GM23338 (cell line): ENCODE results near the gene VCL. TPM values are rescaled to one million over a fixed set of nuclear protein-coding genes. Genes with fewer than 3 reads are reported as not detected.

Experiments used
- ATAC-seq: fragments of 200-7000 bp; cut with Tn5 transposase; 3 replicates; pipeline ENCODE4 v1.9.1; 2020
- DNase-seq: peaks from one replicate; pipeline ENCODE4 v3.0.0-alpha.2; 2015; ENCODE audit warnings: low spot score
- H2AFZ ChIP-seq: fragments of 200-600 bp; sonication (generic); 2 replicates; pipeline ENCODE4 v1.8.0; 2016; ENCODE audit warnings: antibody characterized with exemption, mild to moderate bottlenecking, moderate library complexity
- H3F3A ChIP-seq: fragments of 200-600 bp; sonication (generic); replicated peaks from 2 replicates; pipeline ENCODE4 v1.8.0; 2017; ENCODE audit warnings: antibody characterized with exemption, mixed run types, low read depth
- H3K27ac ChIP-seq: fragments of 200-600 bp; sonication (generic); 2 replicates; pipeline ENCODE4 v1.6.1; 2016; ENCODE audit warnings: low read depth
- H3K27me3 ChIP-seq: fragments of 200-600 bp; sonication (generic); 2 replicates; pipeline ENCODE4 v1.8.0; 2016; ENCODE audit warnings: mild to moderate bottlenecking, mixed run types, moderate library complexity; ENCODE audit not compliant: insufficient read depth
- H3K36me3 ChIP-seq: fragments of 200-600 bp; sonication (generic); 2 replicates; pipeline ENCODE4 v1.8.0; 2016; ENCODE audit warnings: mild to moderate bottlenecking; ENCODE audit not compliant: insufficient read depth
- H3K4me1 ChIP-seq: fragments of 200-600 bp; sonication (generic); 2 replicates; pipeline ENCODE4 v1.8.0; 2016; ENCODE audit warnings: mild to moderate bottlenecking, moderate library complexity; ENCODE audit not compliant: insufficient read depth
- H3K4me2 ChIP-seq: fragments of 200-600 bp; sonication (generic); 2 replicates; pipeline ENCODE4 v1.7.1; 2017; ENCODE audit warnings: mixed run types
- H3K4me3 ChIP-seq: fragments of 200-600 bp; sonication (generic); 2 replicates; pipeline ENCODE4 v1.6.1; 2016; ENCODE audit warnings: mixed run types
- H3K79me2 ChIP-seq: fragments of 200-600 bp; sonication (generic); replicated peaks from 2 replicates; pipeline ENCODE4 v1.8.0; 2017; ENCODE audit warnings: mild to moderate bottlenecking; ENCODE audit not compliant: insufficient read depth
- H3K9me2 ChIP-seq: fragments of 200-600 bp; sonication (generic); 2 replicates; pipeline ENCODE4 v1.8.0; 2017; ENCODE audit not compliant: insufficient read depth
- H4K20me1 ChIP-seq: fragments of 200-600 bp; sonication (generic); replicated peaks from 2 replicates; pipeline ENCODE4 v1.8.0; 2017; ENCODE audit warnings: mild to moderate bottlenecking; ENCODE audit not compliant: insufficient read depth
- H3K27ac Mint-ChIP-seq: 2 replicates; pipeline ENCODE4 v1.8.0; 2020; ENCODE audit warnings: inconsistent platforms, mild to moderate bottlenecking, moderate library complexity, mixed read lengths
- H3K27me3 Mint-ChIP-seq: 3 replicates; pipeline ENCODE4 v1.8.0; 2022; ENCODE audit warnings: low read depth, mild to moderate bottlenecking, moderate library complexity, mixed read lengths, inconsistent platforms; ENCODE audit not compliant: insufficient read depth, poor library complexity
- H3K36me3 Mint-ChIP-seq: 3 replicates; pipeline ENCODE4 v1.8.0; 2021; ENCODE audit warnings: low read depth, mild to moderate bottlenecking, inconsistent platforms, moderate library complexity, mixed read lengths
- H3K4me1 Mint-ChIP-seq: 3 replicates; pipeline ENCODE4 v1.8.0; 2020; ENCODE audit warnings: mild to moderate bottlenecking, inconsistent platforms, mixed read lengths
- H3K4me3 Mint-ChIP-seq: 3 replicates; pipeline ENCODE4 v1.8.0; 2021; ENCODE audit warnings: moderate library complexity, mild to moderate bottlenecking, inconsistent platforms, mixed read lengths
- H3K9me3 Mint-ChIP-seq: 3 replicates; pipeline ENCODE4 v1.8.0; 2020; ENCODE audit warnings: moderate library complexity, mild to moderate bottlenecking, inconsistent platforms, mixed read lengths
- CREB1 ChIP-seq: fragments of 250-450 bp; sonication (Bioruptor Pico); IDR thresholded peaks from 2 replicates; pipeline ENCODE4 v1.5.0; 2020; ENCODE audit warnings: low read depth, mild to moderate bottlenecking, moderate library complexity
- CTCF ChIP-seq, 2 experiments: fragments of 200-600 bp in 1 of 2; sonication (generic) in 1 of 2; conservative IDR thresholded peaks; 2 replicates each; pipeline versions ENCODE4 v1.5.1 to v1.6.1; 2016 to 2017; ENCODE audit warnings: antibody characterized with exemption in 2 of 2, low read depth in 2 of 2, mild to moderate bottlenecking in 2 of 2, moderate library complexity in 1 of 2
- ETS1 ChIP-seq: IDR thresholded peaks from 2 replicates; pipeline ENCODE4 v1.6.1; 2016; ENCODE audit warnings: antibody characterized with exemption
- JUNB ChIP-seq: IDR thresholded peaks from one replicate; pipeline ENCODE4 v1.6.1; 2016; ENCODE audit warnings: antibody characterized with exemption; ENCODE audit not compliant: unreplicated experiment
- REST ChIP-seq: IDR thresholded peaks from one replicate; pipeline ENCODE4 v1.6.1; 2018; ENCODE audit warnings: antibody characterized with exemption; ENCODE audit not compliant: unreplicated experiment
- ZNF462 ChIP-seq: fragments of 250-450 bp; sonication (Bioruptor Pico); IDR thresholded peaks from 2 replicates; pipeline ENCODE4 v1.5.0; 2020; ENCODE audit warnings: mild to moderate bottlenecking, moderate library complexity
- polyA plus RNA-seq: library from polyadenylated mRNA; unstranded; fragments of >200 nt; fragmentation: Nextera tagmentation; extraction: Ambion mirVana; gene quantifications from 2 replicates; pipeline ENCODE4 v1.2.1, GENCODE V29; 2016
- total RNA-seq: library from RNA; depleted of rRNA; stranded (reverse); fragments of >200 nt; shearing (Covaris generic); gene quantifications from 2 replicates; pipeline ENCODE4 v1.2.3, GENCODE V29; 2014

VCL gene
- total and polyA plus RNA-seq, 2 experiments from 2014 or later: 60.7 to 254 TPM

- no peaks in the 10 kb centered on the region for H3K9me2 ChIP-seq
- no peak overlapping the region for H3K4me3 ChIP-seq
- DNase-seq (no peak), ATAC-seq (no peak)
- H3K4me1 ChIP-seq: no peaks in the 10 kb centered on the region; the same call in 1 of the 2 replicates
- TF ChIP-seq ZNF462 (no peak), ETS1 (no peak), CTCF (conservative IDR thresholded peaks at IDR 0.05; ENCODE audit: low read depth in 2 of 2) (no peak), JUNB (no peak), CREB1 (CRISPR knock-in tag) (no peak), REST (no peak)
- peaks cover 27% of the 10 kb centered on the region for H3F3A ChIP-seq
- H3K4me2 ChIP-seq: no peak overlapping the region
- no peaks in the 10 kb centered on the region for H3K27me3 ChIP-seq
- peaks cover 2% of the 10 kb centered on the region for H3K27me3 Mint-ChIP-seq
- H3K4me3 Mint-ChIP-seq: no peak overlapping the region
- H4K20me1 ChIP-seq: peaks cover 13% of the 10 kb centered on the region
- no peak overlapping the region for H3K27ac ChIP-seq
- H3K4me1 Mint-ChIP-seq: no peaks in the 10 kb centered on the region
- peaks cover 60% of the 10 kb centered on the region for H3K36me3 ChIP-seq
- no peaks in the 10 kb centered on the region for H3K9me3 Mint-ChIP-seq
- no peak overlapping the region for H2AFZ ChIP-seq
- H3K79me2 ChIP-seq: no peaks in the 10 kb centered on the region
- H3K27ac Mint-ChIP-seq: no peak overlapping the region
- peaks cover 63% of the 10 kb centered on the region for H3K36me3 Mint-ChIP-seq
Measured at GRCh38 chr10:74123081-74123480, 125.2 kb downstream of the VCL start.
